Lower lobe of right lung (tissue), 2 donors: ENCODE measurements around the gene LUM. TPM values are rescaled to one million over a fixed set of nuclear protein-coding genes. Genes with fewer than 3 reads are reported as not detected.

Experiments
- ATAC-seq, 2 donors: fragments of 200-7000 bp; cut with Tn5 transposase; one replicate each; pipeline ENCODE4 v1.9.1; 2020 to 2022; ENCODE audit warnings: mild to moderate bottlenecking in 2 of 2, moderate library complexity in 2 of 2
- DNase-seq: peaks from one replicate; pipeline ENCODE4 v3.0.0-alpha.2; 2020
- H3K27ac ChIP-seq: fragments of 200-600 bp; one replicate; pipeline ENCODE4 v1.8.0; 2022
- H3K27me3 ChIP-seq: fragments of 200-600 bp; one replicate; pipeline ENCODE4 v1.8.0; 2022; ENCODE audit warnings: low read depth
- H3K36me3 ChIP-seq: fragments of 200-600 bp; one replicate; pipeline ENCODE4 v1.8.0; 2022; ENCODE audit warnings: mild to moderate bottlenecking
- H3K4me1 ChIP-seq: fragments of 200-600 bp; one replicate; pipeline ENCODE4 v1.8.0; 2022
- H3K4me3 ChIP-seq: fragments of 200-600 bp; one replicate; pipeline ENCODE4 v1.8.0; 2022; ENCODE audit warnings: mild to moderate bottlenecking
- H3K9me3 ChIP-seq: fragments of 200-600 bp; one replicate; pipeline ENCODE4 v1.8.0; 2022
- CTCF ChIP-seq: fragments of 200-600 bp; IDR thresholded peaks from one replicate; pipeline ENCODE4 v1.8.0; 2022; ENCODE audit warnings: antibody characterized with exemption, mild to moderate bottlenecking
- intact Hi-C: fragments of 100-400 bp; cut with DNase I; formaldehyde crosslinking; loops from one replicate; pipeline ENCODE4 v1.11.0; 2022
- total RNA-seq: library from RNA; stranded (reverse); fragmentation: NEBNext Ultra II Directional; extraction: Animal tissue kit (Norgen Biotek cat#: 25700); gene quantifications from one replicate; pipeline ENCODE4 v1.2.1, GENCODE V29; 2021
- donor health status: DM: no; HTN: yes; CAD: no; lungs with severe emphysema.

LUM gene
- total RNA-seq, 1 donor from 2014 or later: 227 TPM

GRCh38 chr12:91055976-91056375 is 55.3 kb downstream of the LUM start:
- Histone ChIP-seq H3K27me3 (no peaks in the 10 kb centered on the region), H3K36me3 (no peaks in the 10 kb centered on the region), H3K9me3 (no peaks in the 10 kb centered on the region), H3K27ac (no peak overlapping the region), H3K4me1 (no peaks in the 10 kb centered on the region), H3K4me3 (no peak overlapping the region)
- ATAC-seq (no peak), DNase-seq (no peak)
- TF ChIP-seq CTCF: no peak
- intact Hi-C loops: no loop called here

GRCh38 chr12:91053951-91054715 is 57.2 kb downstream of the LUM start:
- H3K9me3 ChIP-seq: no peaks in the 10 kb centered on the region

More at GRCh38 chr12:91053951-91054715, 57.2 kb downstream of the LUM start:
- Histone ChIP-seq H3K27ac (no peak overlapping the region), H3K4me1 (no peaks in the 10 kb centered on the region), H3K4me3 (no peak overlapping the region), H3K27me3 (no peaks in the 10 kb centered on the region), H3K36me3 (no peaks in the 10 kb centered on the region)
- no peak for TF ChIP-seq CTCF
- ATAC-seq: no peak
- intact Hi-C loops: no loop called here
- DNase-seq: no peak

Other genes starting within 250 kb of the LUM start
- not detected for gene CCER1, start 156.3 kb downstream of the LUM start, total RNA-seq
- gene EPYC, start 106.5 kb downstream of the LUM start, total RNA-seq: not detected
- not detected for gene KERA, start 53.5 kb downstream of the LUM start, total RNA-seq
- 843 TPM for gene DCN, start 71.3 kb upstream of the LUM start, total RNA-seq